Mucosa of rectum (tissue), 2 donors: Measurements from ENCODE around the gene SLC25A21.

Experiments
- H3K27ac ChIP-seq, 2 donors: one replicate each; pipeline ENCODE4 v1.7.0; 2013; ENCODE audit warnings: inconsistent platforms in 2 of 2, low read depth in 2 of 2, low read length in 2 of 2
- H3K27me3 ChIP-seq, 2 donors: one replicate each; pipeline ENCODE4 v1.7.0; 2013; ENCODE audit warnings: low read length in 2 of 2; ENCODE audit not compliant: control insufficient read depth in 2 of 2, insufficient read depth in 2 of 2
- H3K36me3 ChIP-seq, 2 donors: one replicate each; pipeline ENCODE4 v1.7.0; 2013; ENCODE audit warnings: low read length in 2 of 2; ENCODE audit not compliant: control insufficient read depth in 2 of 2, insufficient read depth in 2 of 2
- H3K4me1 ChIP-seq, 2 donors: one replicate each; pipeline ENCODE4 v1.7.0; 2013; ENCODE audit warnings: low read length in 2 of 2, mild to moderate bottlenecking in 1 of 2; ENCODE audit not compliant: control insufficient read depth in 2 of 2, insufficient read depth in 2 of 2
- H3K4me3 ChIP-seq, 2 donors: one replicate each; pipeline ENCODE4 v1.7.0; 2013; ENCODE audit warnings: low read length in 2 of 2
- H3K9ac ChIP-seq, 2 donors: one replicate each; pipeline ENCODE4 v1.7.0; 2013; ENCODE audit warnings: low read length in 2 of 2, low read depth in 1 of 2, mild to moderate bottlenecking in 1 of 2
- H3K9me3 ChIP-seq, 2 donors: one replicate each; pipeline ENCODE4 v1.7.0; 2013; ENCODE audit warnings: low read length in 2 of 2; ENCODE audit not compliant: control insufficient read depth in 2 of 2
- donor health status: healthy.
- donor health status: Normal muscosa, but diverticular disease.

The SLC25A21 gene

DNA sequence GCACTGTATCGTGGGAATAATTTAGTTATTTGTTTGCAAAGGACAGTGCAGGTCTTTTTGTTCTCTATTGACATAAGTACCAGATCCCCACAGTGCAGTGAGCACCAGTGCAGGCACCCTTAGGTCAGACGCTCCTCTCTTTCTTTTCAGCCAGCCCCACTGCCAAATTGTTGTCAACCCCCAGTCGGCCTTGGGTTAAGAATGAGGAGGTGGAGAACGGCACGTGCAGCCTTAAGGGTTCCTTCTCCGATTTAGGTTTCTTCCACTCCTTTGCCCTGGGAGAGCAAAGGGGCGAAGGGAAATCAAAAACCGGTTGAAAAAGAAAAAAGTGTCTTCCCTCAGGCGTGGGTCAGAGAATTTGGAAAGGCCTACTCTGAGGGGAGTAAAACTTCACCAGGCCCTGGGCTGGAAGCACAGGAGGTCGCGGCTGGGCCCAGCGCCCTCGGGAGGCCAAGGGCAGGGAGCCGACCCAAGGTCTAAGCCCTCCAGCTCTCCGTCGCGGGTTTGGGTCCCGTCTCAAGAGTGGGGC, 506.5 kb downstream of the SLC25A21 start:
- Histone ChIP-seq H3K9ac (no peak overlapping the region), H3K36me3 (no peaks in the 10 kb centered on the region), H3K27me3 (peaks cover 50 to 53% of the 10 kb centered on the region in 2 donors), H3K4me1 (peaks cover 21 to 25% of the 10 kb centered on the region in 2 donors), H3K27ac (no peak overlapping the region), H3K9me3 (no peaks in the 10 kb centered on the region), H3K4me3 (no peak overlapping the region)

DNA sequence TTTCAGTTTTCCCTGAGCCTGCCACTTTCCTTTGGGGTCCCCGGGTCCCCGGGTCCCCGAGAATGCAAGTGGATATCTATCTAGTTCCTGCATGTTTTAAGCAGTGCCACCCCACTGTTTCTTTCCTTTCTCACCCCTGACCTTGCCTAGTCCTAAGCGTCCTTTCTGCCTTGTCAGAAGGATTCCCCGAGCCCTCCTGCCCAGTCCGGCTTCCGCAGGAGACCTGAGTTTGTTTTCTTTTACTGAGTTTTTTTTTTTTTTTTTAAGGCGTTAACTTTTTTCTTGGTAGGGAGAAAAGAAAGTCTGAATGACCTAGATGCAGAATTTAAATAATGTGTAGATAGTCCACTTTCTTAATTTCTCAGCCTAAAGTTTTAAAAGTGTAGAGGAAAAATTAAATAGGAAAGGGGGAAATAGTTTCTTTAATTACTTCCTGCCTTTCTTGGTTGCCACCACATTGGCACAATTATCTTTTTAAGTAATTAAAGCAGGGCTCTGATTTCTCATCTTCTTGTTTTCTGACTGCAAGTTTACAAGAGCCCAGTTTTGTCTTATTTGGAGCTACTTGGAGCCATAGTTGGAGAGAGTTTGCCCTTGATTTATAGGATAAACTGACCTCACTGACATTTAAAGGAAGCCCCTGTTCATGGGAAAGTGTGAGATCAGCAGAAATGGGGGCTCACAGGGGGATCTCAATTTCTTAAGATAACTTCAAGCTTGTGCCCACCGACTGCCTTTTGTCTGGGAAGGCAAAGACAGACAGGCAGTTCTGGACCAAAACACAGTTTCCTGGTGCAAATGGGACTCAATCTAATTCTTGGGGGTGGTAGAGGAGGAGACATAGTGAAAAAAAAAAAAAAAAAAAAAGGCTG, 507.8 kb downstream of the SLC25A21 start:
- Histone ChIP-seq H3K4me1 (peaks cover 22 to 26% of the 10 kb centered on the region in 2 donors), H3K36me3 (no peaks in the 10 kb centered on the region), H3K9me3 (no peaks in the 10 kb centered on the region), H3K9ac (no peak overlapping the region), H3K4me3 (no peak overlapping the region), H3K27ac (no peak overlapping the region), H3K27me3 (peaks cover 64 to 65% of the 10 kb centered on the region in 2 donors)

- Histone ChIP-seq H3K27ac (no peak overlapping the region), H3K4me1 (peaks cover 22 to 26% of the 10 kb centered on the region in 2 donors), H3K27me3 (peaks cover 73% of the 10 kb centered on the region in 2 donors), H3K4me3 (no peak overlapping the region), H3K9ac (no peak overlapping the region), H3K36me3 (no peaks in the 10 kb centered on the region), H3K9me3 (no peaks in the 10 kb centered on the region)
Observed at GRCh38 chr14:36663404-36664321, 508.7 kb downstream of the SLC25A21 start.

- Histone ChIP-seq H3K4me1 (peaks cover 22 to 26% of the 10 kb centered on the region in 2 donors), H3K36me3 (no peaks in the 10 kb centered on the region), H3K9me3 (no peaks in the 10 kb centered on the region), H3K4me3 (peak overlapping the region; percentile 9 to 44), H3K27ac (no peak overlapping the region), H3K9ac (no peak overlapping the region), H3K27me3 (peaks cover 76 to 82% of the 10 kb centered on the region in 2 donors)
Observed at GRCh38 chr14:36662543-36663403, 509.6 kb downstream of the SLC25A21 start.

DNA sequence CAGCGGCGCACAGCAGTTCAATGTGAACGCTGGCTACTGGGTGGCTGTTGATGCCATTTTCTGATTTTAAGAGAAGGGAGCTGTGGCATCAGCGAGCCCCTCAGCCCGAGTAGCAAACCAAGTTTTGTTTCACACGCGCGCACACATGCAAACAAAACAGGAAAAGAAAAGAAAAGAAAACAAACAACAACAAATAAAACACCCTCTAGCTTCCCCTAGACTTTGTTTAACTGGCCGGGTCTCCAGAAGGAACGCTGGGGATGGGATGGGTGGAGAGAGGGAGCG, 510.2 kb downstream of the SLC25A21 start:
- Histone ChIP-seq H3K27ac (no peak overlapping the region), H3K9ac (no peak overlapping the region), H3K36me3 (no peaks in the 10 kb centered on the region), H3K4me1 (peaks cover 26% of the 10 kb centered on the region in 2 donors), H3K27me3 (peaks cover 73 to 88% of the 10 kb centered on the region in 2 donors), H3K4me3 (peak overlapping the region; percentile 9 to 37), H3K9me3 (no peaks in the 10 kb centered on the region)

GRCh38 chr14:36661506-36662257, 510.7 kb downstream of the SLC25A21 start, which contains the start of gene PAX9:
PAX9 (plus strand) TSS chr14:36661860; CDS start chr14:36662090, 230 bp downstream.
- Histone ChIP-seq H3K9me3 (no peaks in the 10 kb centered on the region), H3K9ac (no peak within 1 kb of the TSS), H3K27ac (no peak within 1 kb of the TSS), H3K36me3 (no peaks in the 10 kb centered on the region), H3K27me3 (peaks cover 77 to 88% of the 10 kb centered on the region in 2 donors), H3K4me3 (peak within 1 kb of the TSS; percentile 54 to 72), H3K4me1 (peaks cover 28 to 30% of the 10 kb centered on the region in 2 donors)

DNA sequence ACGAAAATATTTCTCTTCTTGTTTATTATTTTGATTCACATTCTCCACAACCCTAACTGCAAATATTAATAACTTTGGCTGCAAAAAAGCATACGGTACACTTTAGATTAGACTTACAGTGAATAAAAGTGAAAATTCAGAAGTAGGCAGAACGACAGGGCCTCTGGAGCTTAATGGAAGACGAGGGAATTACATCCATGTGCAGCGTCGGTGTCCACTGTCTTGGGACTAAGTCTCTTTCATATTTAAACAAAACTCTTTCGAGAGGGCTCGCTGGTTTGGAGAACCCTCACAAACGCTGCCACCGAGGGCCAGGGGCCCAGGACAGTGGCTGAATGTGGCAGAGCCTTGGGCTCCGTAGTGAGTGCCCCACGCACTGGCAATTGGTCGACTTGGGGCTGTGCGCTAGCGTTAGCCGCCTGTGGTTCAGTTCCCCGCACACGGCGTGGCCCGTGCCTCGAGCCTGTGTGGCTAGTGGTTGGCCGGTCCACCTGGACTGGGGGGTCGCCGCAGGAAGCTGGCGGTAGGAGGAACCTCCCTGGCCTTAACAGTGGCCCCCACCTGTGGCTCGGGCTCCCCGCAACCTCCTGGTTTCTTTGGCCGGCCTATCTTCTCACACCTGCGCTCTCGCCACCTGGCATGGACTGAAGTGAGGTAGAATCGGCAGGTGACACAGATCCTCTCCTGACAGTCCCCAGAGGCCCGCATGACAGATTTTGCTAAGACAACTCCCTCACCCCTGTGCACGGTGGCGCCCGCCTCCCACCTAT, 511.5 kb downstream of the SLC25A21 start:
- peaks cover 30 to 36% of the 10 kb centered on the region in 2 donors for H3K4me1 ChIP-seq
- no peaks in the 10 kb centered on the region for H3K36me3 ChIP-seq

DNA sequence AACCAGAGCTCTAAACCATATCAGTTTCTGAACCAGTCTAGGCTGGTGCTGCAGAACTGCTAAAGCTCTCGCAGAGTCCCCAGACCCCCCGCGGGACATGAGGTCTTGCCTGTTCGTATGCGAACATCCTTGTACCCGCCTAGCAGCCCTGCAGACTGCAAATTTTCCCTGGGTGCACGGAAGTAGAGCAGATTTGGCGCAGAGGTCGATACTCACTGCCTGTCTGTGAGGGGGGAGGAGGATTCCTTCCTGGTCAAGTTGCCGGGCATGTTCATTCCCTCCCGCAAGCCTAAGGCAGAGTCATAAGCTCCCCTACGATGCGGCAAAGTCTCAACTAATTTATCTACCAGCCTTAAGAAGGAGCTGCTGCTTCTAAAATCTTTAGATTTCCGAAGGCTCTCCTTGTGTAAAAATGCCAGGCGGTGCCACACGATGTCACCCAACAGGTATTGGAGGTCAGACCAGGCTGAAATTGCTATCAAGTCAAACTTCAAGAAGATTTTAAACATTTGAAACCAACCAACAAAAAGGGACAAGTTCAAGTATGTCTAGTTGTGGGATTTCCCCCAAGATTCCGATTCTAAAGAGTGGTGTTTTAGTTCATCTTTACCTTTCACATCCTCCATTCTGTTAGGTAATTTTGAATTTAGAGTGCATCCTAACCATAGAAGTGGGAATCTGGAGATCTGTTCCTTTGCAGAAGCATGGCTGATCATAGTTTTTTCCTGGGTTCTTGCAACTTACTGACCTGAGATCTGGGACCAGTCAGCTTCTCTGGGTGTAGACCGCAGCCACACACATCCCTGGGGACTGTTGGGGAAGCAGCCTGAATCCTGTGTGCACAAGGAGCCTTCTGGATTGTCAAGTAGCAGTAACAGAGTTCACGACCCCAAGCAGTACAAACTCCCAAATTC, 512.3 kb downstream of the SLC25A21 start:
- Histone ChIP-seq H3K9me3 (no peaks in the 10 kb centered on the region), H3K9ac (no peak overlapping the region), H3K4me1 (peaks cover 30 to 36% of the 10 kb centered on the region in 2 donors), H3K36me3 (no peaks in the 10 kb centered on the region), H3K27ac (no peak overlapping the region), H3K4me3 (no peak overlapping the region), H3K27me3 (peaks cover 84 to 94% of the 10 kb centered on the region in 2 donors)

More for the DNA sequence above, 511.5 kb downstream of the SLC25A21 start:
- no peaks in the 10 kb centered on the region for H3K9me3 ChIP-seq
- no peak overlapping the region for H3K27ac ChIP-seq
- H3K4me3 ChIP-seq: peak overlapping the region; percentile 54 to 72
- peaks cover 79 to 88% of the 10 kb centered on the region in 2 donors for H3K27me3 ChIP-seq
- no peak overlapping the region for H3K9ac ChIP-seq
